ENCODE data around the gene AP1S1. TPM values are rescaled to one million over a fixed set of nuclear protein-coding genes. Genes with fewer than 3 reads are reported as not detected.

Gene AP1S1
- total RNA-seq, 1 donor from 2014 or later: 45.6 TPM

DNA sequence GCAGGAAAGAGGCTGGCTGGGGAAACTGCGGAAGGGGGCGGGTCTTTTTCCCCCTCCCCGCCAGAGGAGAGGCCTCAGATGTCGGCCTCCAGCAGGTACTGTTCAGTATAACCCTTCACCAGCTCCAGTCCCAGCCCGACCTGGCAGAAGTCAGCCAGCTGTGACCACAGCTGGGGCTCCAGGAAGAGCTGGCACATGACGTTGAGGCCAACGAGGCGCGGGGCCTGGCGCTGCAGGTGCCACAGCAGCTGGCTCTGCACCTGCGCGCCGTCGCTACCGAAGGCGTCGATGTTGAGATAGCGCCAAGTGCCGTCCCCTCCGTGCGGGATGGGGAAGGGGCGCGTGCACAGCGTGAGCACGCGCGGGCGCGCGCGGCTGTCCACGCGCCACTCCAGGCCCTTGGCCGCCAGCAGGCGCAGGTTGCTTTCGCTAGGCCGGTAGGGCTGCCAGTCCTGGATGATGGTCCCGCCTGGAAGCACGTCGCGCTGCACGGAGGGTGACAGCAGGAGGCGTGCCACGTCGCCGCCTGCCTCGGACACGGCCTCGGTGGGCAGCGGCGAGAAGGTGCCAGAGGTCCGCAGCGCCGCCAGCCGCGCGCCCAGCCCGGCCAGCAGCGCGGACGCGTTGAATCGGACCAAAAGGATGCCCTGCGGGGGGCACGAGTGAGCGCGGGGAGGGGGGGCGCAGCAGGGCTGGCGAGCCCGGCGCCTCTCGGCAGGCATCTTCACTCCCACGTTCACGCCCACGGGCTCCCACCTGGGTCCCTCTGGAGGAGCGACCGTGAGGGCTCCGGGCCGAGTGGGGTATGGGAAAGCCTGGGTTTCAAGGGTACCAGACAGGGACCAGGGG lies 18.0 kb downstream of the AP1S1 start:
- Mint-ChIP-seq H3K4me3 (ENCODE audit: unreplicated experiment) (no peak overlapping the region), H3K36me3 (ENCODE audit: low read depth, unreplicated experiment) (peaks cover 7% of the 10 kb centered on the region), H3K27me3 (ENCODE audit: unreplicated experiment) (peaks cover 60% of the 10 kb centered on the region), H3K9me3 (ENCODE audit: unreplicated experiment) (no peaks in the 10 kb centered on the region), H3K27ac (ENCODE audit: unreplicated experiment) (no peak overlapping the region), H3K4me1 (ENCODE audit: unreplicated experiment) (peaks cover 20% of the 10 kb centered on the region)
- TF ChIP-seq, protein P1, sequence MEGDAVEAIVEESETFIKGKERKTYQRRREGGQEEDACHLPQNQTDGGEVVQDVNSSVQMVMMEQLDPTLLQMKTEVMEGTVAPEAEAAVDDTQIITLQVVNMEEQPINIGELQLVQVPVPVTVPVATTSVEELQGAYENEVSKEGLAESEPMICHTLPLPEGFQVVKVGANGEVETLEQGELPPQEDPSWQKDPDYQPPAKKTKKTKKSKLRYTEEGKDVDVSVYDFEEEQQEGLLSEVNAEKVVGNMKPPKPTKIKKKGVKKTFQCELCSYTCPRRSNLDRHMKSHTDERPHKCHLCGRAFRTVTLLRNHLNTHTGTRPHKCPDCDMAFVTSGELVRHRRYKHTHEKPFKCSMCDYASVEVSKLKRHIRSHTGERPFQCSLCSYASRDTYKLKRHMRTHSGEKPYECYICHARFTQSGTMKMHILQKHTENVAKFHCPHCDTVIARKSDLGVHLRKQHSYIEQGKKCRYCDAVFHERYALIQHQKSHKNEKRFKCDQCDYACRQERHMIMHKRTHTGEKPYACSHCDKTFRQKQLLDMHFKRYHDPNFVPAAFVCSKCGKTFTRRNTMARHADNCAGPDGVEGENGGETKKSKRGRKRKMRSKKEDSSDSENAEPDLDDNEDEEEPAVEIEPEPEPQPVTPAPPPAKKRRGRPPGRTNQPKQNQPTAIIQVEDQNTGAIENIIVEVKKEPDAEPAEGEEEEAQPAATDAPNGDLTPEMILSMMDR (IDR thresholded peaks at IDR 0.05; ENCODE audit: unreplicated experiment): no peak
- no peak for DNase-seq (ENCODE audit: low spot score)

DNA sequence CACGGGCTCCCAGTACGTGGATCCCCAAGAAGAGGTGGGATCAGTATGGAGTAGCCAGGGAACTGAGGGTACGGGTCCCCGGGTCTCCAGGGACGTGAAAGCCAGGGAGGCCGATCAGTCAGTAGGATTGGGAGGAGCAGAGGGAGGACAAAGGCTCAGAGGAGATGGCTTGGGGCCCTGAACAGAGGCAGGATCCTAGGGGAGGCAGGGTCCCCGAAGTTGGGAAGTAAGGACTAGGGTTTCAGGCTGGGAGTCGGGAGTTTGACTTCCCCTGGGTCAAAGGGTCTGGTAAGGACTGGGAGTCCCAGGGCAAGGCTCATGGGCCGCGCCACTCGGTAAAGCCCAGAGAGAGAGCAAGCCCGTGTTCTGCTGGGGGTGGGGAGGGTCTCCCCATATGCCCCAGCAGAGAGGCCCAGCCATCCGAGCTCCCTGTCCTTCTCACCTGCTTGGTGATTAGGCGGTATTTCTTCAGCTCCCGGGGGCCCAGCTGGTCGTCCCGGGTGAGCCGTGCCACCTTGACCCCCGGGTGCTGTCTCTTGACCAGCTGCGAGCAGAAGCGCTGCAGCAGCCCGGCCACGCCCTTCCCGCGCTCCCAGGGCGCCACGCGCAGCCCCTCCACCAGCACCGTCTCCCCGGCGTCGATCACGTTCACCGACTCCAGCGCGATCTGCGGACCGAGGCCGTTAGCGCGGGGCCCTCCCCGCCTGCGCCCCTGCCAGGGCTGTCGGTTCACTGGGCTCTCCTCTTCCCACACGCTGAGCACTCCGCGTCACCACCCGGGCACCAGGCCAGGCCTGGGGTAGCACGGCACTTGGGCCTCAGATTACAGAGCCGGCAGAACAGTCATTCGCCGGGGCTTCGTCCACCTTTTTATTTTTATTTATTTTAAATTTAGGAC lies 18.8 kb downstream of the AP1S1 start:
- H3K9me3 Mint-ChIP-seq (ENCODE audit: unreplicated experiment): no peaks in the 10 kb centered on the region
- TF ChIP-seq, protein P1 (IDR thresholded peaks at IDR 0.05; ENCODE audit: unreplicated experiment): no peak
- DNase-seq (ENCODE audit: low spot score): no peak
- H3K27ac Mint-ChIP-seq (ENCODE audit: unreplicated experiment): no peak overlapping the region
- no peak overlapping the region for H3K4me3 Mint-ChIP-seq (ENCODE audit: unreplicated experiment)
- peaks cover 7% of the 10 kb centered on the region for H3K36me3 Mint-ChIP-seq (ENCODE audit: low read depth, unreplicated experiment)
- H3K4me1 Mint-ChIP-seq (ENCODE audit: unreplicated experiment): peaks cover 20% of the 10 kb centered on the region
- H3K27me3 Mint-ChIP-seq (ENCODE audit: unreplicated experiment): peaks cover 56% of the 10 kb centered on the region

DNA sequence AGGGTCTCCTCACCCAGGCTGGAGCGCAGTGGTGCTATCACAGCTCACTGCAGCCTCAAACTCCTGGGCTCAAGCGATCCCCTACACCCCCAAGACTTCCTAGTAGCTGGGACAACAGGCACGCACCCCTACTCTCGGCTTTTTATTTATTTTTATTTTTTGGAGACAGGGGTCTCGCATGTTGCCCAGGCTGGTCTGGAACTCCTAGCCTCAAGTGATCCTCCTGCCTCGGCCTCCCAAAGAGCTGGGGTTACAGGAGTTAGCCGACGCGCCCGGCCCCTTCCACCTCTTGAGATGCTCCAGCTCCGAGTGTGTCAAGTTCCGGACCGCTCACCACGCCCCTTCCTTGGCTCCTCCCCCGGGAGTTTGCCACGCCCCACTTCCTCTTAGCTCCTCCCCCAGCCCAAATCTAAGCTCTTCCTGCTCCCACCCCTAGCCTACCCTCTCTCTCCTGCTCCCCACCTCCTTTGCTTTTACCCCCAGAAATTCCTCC lies 19.5 kb downstream of the AP1S1 start:
- no peaks in the 10 kb centered on the region for H3K9me3 Mint-ChIP-seq (ENCODE audit: unreplicated experiment)
- H3K27me3 Mint-ChIP-seq (ENCODE audit: unreplicated experiment): peaks cover 52% of the 10 kb centered on the region
- no peak overlapping the region for H3K27ac Mint-ChIP-seq (ENCODE audit: unreplicated experiment)
- H3K4me3 Mint-ChIP-seq (ENCODE audit: unreplicated experiment): no peak overlapping the region
- TF ChIP-seq, protein P1 (IDR thresholded peaks at IDR 0.05; ENCODE audit: unreplicated experiment): no peak
- H3K36me3 Mint-ChIP-seq (ENCODE audit: low read depth, unreplicated experiment): peaks cover 7% of the 10 kb centered on the region
- H3K4me1 Mint-ChIP-seq (ENCODE audit: unreplicated experiment): peaks cover 20% of the 10 kb centered on the region
- peak; percentile 32 for DNase-seq (ENCODE audit: low spot score)

DNA sequence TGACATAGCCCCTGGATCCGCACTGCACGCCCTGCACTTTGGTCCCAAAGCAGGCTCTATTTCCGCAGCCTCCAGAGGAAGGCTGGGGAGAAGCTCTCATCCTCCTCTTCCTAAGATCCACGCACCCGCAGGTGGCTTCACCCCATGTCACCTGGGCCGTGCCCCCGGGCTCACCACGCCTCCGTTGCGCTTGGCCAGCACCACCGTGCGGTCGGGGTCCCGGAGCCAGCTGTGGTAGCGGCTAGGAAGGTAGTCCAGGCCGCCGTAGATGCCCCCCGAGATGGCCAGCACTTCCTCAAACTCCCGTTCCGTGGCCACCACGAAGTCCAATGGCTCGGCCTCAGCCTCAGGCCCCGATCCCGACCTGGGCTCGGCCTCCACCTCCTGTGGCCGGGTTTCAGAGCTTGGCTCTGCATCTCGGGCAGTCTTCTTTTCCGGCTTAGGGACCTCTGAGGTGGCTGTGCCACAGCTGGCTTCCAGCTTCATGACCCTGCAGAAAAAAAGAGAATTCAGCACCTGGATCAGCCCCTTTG lies 20.1 kb downstream of the AP1S1 start:
- Mint-ChIP-seq H3K9me3 (ENCODE audit: unreplicated experiment) (no peaks in the 10 kb centered on the region), H3K27me3 (ENCODE audit: unreplicated experiment) (peaks cover 48% of the 10 kb centered on the region)

More for the DNA sequence above, 20.1 kb downstream of the AP1S1 start:
- H3K4me3 Mint-ChIP-seq (ENCODE audit: unreplicated experiment): no peak overlapping the region
- DNase-seq (ENCODE audit: low spot score): no peak
- peaks cover 17% of the 10 kb centered on the region for H3K4me1 Mint-ChIP-seq (ENCODE audit: unreplicated experiment)
- TF ChIP-seq, protein P1 (IDR thresholded peaks at IDR 0.05; ENCODE audit: unreplicated experiment): no peak
- H3K27ac Mint-ChIP-seq (ENCODE audit: unreplicated experiment): no peak overlapping the region
- peaks cover 3% of the 10 kb centered on the region for H3K36me3 Mint-ChIP-seq (ENCODE audit: low read depth, unreplicated experiment)
